Measurements from ENCODE around the gene SLC1A1.

DNA sequence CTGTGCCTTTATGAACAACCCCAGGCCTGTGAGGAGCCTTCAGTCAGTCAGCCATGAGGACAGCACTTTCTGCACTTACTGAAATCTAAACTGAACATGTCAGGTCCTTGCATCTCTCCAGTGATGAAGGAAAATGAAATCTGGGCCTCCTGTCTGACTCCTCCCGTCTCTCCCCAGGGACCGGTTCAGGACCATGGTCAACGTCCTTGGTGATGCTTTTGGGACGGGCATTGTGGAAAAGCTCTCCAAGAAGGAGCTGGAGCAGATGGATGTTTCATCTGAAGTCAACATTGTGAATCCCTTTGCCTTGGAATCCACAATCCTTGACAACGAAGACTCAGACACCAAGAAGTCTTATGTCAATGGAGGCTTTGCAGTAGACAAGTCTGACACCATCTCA is 94.9 kb downstream of the SLC1A1 start:
- TF ChIP-seq, protein P1, sequence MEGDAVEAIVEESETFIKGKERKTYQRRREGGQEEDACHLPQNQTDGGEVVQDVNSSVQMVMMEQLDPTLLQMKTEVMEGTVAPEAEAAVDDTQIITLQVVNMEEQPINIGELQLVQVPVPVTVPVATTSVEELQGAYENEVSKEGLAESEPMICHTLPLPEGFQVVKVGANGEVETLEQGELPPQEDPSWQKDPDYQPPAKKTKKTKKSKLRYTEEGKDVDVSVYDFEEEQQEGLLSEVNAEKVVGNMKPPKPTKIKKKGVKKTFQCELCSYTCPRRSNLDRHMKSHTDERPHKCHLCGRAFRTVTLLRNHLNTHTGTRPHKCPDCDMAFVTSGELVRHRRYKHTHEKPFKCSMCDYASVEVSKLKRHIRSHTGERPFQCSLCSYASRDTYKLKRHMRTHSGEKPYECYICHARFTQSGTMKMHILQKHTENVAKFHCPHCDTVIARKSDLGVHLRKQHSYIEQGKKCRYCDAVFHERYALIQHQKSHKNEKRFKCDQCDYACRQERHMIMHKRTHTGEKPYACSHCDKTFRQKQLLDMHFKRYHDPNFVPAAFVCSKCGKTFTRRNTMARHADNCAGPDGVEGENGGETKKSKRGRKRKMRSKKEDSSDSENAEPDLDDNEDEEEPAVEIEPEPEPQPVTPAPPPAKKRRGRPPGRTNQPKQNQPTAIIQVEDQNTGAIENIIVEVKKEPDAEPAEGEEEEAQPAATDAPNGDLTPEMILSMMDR (IDR thresholded peaks at IDR 0.05), result no peak
- TF ChIP-seq FOXP1 (CRISPR knock-in tag; IDR thresholded peaks at IDR 0.05; ENCODE audit: borderline replicate concordance) (no peak), HMGA2 (CRISPR knock-in tag; IDR thresholded peaks at IDR 0.05) (no peak), ZBTB21 (CRISPR knock-in tag; IDR thresholded peaks at IDR 0.05; ENCODE audit: borderline replicate concordance) (no peak), SP1 (CRISPR knock-in tag; conservative IDR thresholded peaks at IDR 0.05) (no peak), ZNF423 (CRISPR knock-in tag; IDR thresholded peaks at IDR 0.05) (no peak), NR1H2 (CRISPR knock-in tag; IDR thresholded peaks at IDR 0.05) (no peak), ATF1 (CRISPR knock-in tag; IDR thresholded peaks at IDR 0.05) (no peak), NFATC4 (CRISPR knock-in tag; IDR thresholded peaks at IDR 0.05) (no peak)
- TF ChIP-seq, protein P2, sequence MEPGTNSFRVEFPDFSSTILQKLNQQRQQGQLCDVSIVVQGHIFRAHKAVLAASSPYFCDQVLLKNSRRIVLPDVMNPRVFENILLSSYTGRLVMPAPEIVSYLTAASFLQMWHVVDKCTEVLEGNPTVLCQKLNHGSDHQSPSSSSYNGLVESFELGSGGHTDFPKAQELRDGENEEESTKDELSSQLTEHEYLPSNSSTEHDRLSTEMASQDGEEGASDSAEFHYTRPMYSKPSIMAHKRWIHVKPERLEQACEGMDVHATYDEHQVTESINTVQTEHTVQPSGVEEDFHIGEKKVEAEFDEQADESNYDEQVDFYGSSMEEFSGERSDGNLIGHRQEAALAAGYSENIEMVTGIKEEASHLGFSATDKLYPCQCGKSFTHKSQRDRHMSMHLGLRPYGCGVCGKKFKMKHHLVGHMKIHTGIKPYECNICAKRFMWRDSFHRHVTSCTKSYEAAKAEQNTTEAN (CRISPR knock-in tag; IDR thresholded peaks at IDR 0.05), result no peak
- TF ChIP-seq, protein P3, sequence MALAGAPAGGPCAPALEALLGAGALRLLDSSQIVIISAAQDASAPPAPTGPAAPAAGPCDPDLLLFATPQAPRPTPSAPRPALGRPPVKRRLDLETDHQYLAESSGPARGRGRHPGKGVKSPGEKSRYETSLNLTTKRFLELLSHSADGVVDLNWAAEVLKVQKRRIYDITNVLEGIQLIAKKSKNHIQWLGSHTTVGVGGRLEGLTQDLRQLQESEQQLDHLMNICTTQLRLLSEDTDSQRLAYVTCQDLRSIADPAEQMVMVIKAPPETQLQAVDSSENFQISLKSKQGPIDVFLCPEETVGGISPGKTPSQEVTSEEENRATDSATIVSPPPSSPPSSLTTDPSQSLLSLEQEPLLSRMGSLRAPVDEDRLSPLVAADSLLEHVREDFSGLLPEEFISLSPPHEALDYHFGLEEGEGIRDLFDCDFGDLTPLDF (CRISPR knock-in tag; IDR thresholded peaks at IDR 0.05), result no peak
- TF ChIP-seq, protein P4, sequence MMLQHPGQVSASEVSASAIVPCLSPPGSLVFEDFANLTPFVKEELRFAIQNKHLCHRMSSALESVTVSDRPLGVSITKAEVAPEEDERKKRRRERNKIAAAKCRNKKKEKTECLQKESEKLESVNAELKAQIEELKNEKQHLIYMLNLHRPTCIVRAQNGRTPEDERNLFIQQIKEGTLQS (CRISPR knock-in tag; conservative IDR thresholded peaks at IDR 0.05), result no peak
- TF ChIP-seq, protein P5, sequence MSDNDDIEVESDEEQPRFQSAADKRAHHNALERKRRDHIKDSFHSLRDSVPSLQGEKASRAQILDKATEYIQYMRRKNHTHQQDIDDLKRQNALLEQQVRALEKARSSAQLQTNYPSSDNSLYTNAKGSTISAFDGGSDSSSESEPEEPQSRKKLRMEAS (CRISPR knock-in tag; IDR thresholded peaks at IDR 0.05), result no peak
- TF ChIP-seq, protein P6, sequence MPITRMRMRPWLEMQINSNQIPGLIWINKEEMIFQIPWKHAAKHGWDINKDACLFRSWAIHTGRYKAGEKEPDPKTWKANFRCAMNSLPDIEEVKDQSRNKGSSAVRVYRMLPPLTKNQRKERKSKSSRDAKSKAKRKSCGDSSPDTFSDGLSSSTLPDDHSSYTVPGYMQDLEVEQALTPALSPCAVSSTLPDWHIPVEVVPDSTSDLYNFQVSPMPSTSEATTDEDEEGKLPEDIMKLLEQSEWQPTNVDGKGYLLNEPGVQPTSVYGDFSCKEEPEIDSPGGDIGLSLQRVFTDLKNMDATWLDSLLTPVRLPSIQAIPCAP (CRISPR knock-in tag; IDR thresholded peaks at IDR 0.05), result no peak
